Measurements from ENCODE around the gene ADAMTS17. TPM values are rescaled to one million over a fixed set of nuclear protein-coding genes. Genes with fewer than 3 reads are reported as not detected.

The ADAMTS17 gene
- total and polyA plus RNA-seq, 2 experiments from 2014 or later: 0.69 to 3.3 TPM

- no peak for TF ChIP-seq CTCF (IDR thresholded peaks at IDR 0.05; ENCODE audit: low read depth, low read length)
- H3K27me3 ChIP-seq: peaks cover 38% of the 10 kb centered on the region
- H3K4me3 ChIP-seq: no peak overlapping the region
- H3K36me3 ChIP-seq: no peaks in the 10 kb centered on the region
- no peaks in the 10 kb centered on the region for H3K4me1 ChIP-seq (ENCODE audit: low read depth)
- H3K9me3 ChIP-seq (ENCODE audit: low read depth): no peaks in the 10 kb centered on the region
- H3K27ac ChIP-seq: no peak overlapping the region
- DNase-seq (ENCODE audit: low read depth in 1 of 2, low spot score in 1 of 2): no peak
Measured at GRCh38 chr15:100373942-100374341, 32.2 kb upstream of the ADAMTS17 start.

GRCh38 chr15:100373120-100373896, 31.5 kb upstream of the ADAMTS17 start:
- H3K9me3 ChIP-seq (ENCODE audit: low read depth): no peaks in the 10 kb centered on the region
- no peak overlapping the region for H3K4me3 ChIP-seq
- H3K4me1 ChIP-seq (ENCODE audit: low read depth): no peaks in the 10 kb centered on the region
- no peaks in the 10 kb centered on the region for H3K36me3 ChIP-seq
- peaks cover 38% of the 10 kb centered on the region for H3K27me3 ChIP-seq
- H3K27ac ChIP-seq: no peak overlapping the region
- DNase-seq (ENCODE audit: low read depth in 1 of 2, low spot score in 1 of 2): no peak
- no peak for TF ChIP-seq CTCF (IDR thresholded peaks at IDR 0.05; ENCODE audit: low read depth, low read length)

- no peaks in the 10 kb centered on the region for H3K9me3 ChIP-seq (ENCODE audit: low read depth)
- DNase-seq (ENCODE audit: low read depth in 1 of 2, low spot score in 1 of 2): no peak
- no peaks in the 10 kb centered on the region for H3K36me3 ChIP-seq
- H3K27ac ChIP-seq: no peak overlapping the region
- H3K27me3 ChIP-seq: peaks cover 38% of the 10 kb centered on the region
- H3K4me3 ChIP-seq: no peak overlapping the region
- TF ChIP-seq CTCF (IDR thresholded peaks at IDR 0.05; ENCODE audit: low read depth, low read length): no peak
- H3K4me1 ChIP-seq (ENCODE audit: low read depth): no peaks in the 10 kb centered on the region
Measured at GRCh38 chr15:100372739-100373119, 31.0 kb upstream of the ADAMTS17 start.

GRCh38 chr15:100355342-100355741, 13.6 kb upstream of the ADAMTS17 start:
- no peak for TF ChIP-seq CTCF (IDR thresholded peaks at IDR 0.05; ENCODE audit: low read depth, low read length)
- Histone ChIP-seq H3K4me1 (ENCODE audit: low read depth) (no peaks in the 10 kb centered on the region), H3K27ac (no peak overlapping the region), H3K9me3 (ENCODE audit: low read depth) (no peaks in the 10 kb centered on the region), H3K4me3 (no peak overlapping the region), H3K36me3 (no peaks in the 10 kb centered on the region), H3K27me3 (no peaks in the 10 kb centered on the region)
- DNase-seq (ENCODE audit: low read depth in 1 of 2, low spot score in 1 of 2): no peak

GRCh38 chr15:100353449-100353848, 11.7 kb upstream of the ADAMTS17 start:
- H3K36me3 ChIP-seq: no peaks in the 10 kb centered on the region
- no peak overlapping the region for H3K27ac ChIP-seq
- no peaks in the 10 kb centered on the region for H3K27me3 ChIP-seq
- DNase-seq (ENCODE audit: low read depth in 1 of 2, low spot score in 1 of 2): no peak
- H3K9me3 ChIP-seq (ENCODE audit: low read depth): no peaks in the 10 kb centered on the region
- TF ChIP-seq CTCF (IDR thresholded peaks at IDR 0.05; ENCODE audit: low read depth, low read length): no peak
- peaks cover 4% of the 10 kb centered on the region for H3K4me1 ChIP-seq (ENCODE audit: low read depth)
- H3K4me3 ChIP-seq: no peak overlapping the region
